AG04449 (cell line): Measurements from ENCODE around the gene SKIC2.
A peak's percentile ranks its signal among the peaks of the same experiment; 100 is the strongest.
"Not testable (repeated sequence)": the region's sequence is repeated elsewhere in the genome, so short reads cannot be mapped to it uniquely, and the experiment has no call there.

Source experiments
- CTCF ChIA-PET: fragments of 350-600 bp; formaldehyde crosslinking; extraction: SDS; loops from one replicate; lab custom pipeline; 2021; ENCODE audit warnings: antibody characterized with exemption; lab: Yijun Ruan, JAX
- POLR2A ChIA-PET: fragments of 400-600, 350-600 bp; formaldehyde crosslinking; extraction: SDS; loops from one replicate; lab custom pipeline; 2020; ENCODE audit warnings: antibody characterized with exemption, inconsistent platforms; lab: Yijun Ruan, JAX
- DNase-seq: peaks from one replicate; pipeline ENCODE4 v3.0.0-alpha.2; 2010; ENCODE audit warnings: low read depth, low spot score
- H3K4me3 ChIP-seq: 2 replicates; pipeline ENCODE4 v1.5.1; 2011; ENCODE audit warnings: low read depth, mild to moderate bottlenecking, control low read depth, low read length
- TF ChIP-seq, protein P1 (sequence below): IDR thresholded peaks from one replicate; pipeline ENCODE4 v1.5.1; 2011; ENCODE audit warnings: mild to moderate bottlenecking, moderate library complexity, low read length, control low read depth, inconsistent platforms; ENCODE audit not compliant: insufficient read depth; ENCODE audit errors: missing control alignments

SKIC2 gene

DNA sequence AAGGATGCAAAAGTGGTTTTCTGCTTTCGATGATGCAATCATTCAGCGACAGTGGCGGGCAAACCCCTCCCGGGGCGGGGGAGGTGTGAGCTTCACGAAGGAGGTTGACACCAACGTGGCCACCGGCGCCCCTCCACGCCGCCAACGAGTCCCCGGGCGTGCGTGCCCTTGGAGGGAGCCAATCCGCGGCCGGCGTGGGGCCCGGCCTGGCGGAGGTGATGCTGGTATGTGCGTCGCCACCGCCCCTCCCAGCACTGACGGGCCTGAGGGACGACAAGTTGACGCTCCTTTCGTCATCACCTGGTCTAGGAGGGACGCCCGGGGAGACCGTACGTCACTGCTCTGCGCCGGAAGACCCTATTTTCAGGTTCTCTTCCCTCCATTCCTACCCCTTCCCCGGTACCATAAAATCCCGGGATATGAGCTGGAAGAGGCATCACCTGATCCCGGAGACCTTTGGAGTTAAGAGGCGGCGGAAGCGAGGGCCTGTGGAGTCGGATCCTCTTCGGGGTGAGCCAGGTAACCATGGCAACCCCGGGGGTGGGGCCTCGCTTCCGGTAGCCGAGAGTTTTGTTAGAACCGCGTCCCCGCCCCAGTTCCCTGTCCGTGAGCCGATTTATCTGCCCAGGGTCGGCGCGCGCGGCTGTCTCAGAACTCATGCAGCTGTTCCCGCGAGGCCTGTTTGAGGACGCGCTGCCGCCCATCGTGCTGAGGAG, 13.2 kb downstream of the SKIC2 start, which contains the start of gene DXO:
DXO (minus strand) TSS at position 146 of the 716 bp plus-strand sequence. CDS start 463 bp downstream, outside the sequence.
- DNase-seq: peak; percentile 91
- POLR2A ChIA-PET: interaction anchor here (0.8 to 2.1 kb wide), 11 partner anchors 10 to 225 kb away, joined by 3 to 16 read pairs (median 4); partner anchors contain the start of genes ATF6B, EGFL8, EHMT2 and NELFE
- peak within 1 kb of the TSS; percentile 98 for H3K4me3 ChIP-seq
- CTCF ChIA-PET: interaction anchor here (0.7 to 1.8 kb wide), 4 partner anchors 9 to 77 kb away, joined by 3 to 9 read pairs (median 4); partner anchors contain the start of genes NELFE and SKIC2
- TF ChIP-seq, protein P1, sequence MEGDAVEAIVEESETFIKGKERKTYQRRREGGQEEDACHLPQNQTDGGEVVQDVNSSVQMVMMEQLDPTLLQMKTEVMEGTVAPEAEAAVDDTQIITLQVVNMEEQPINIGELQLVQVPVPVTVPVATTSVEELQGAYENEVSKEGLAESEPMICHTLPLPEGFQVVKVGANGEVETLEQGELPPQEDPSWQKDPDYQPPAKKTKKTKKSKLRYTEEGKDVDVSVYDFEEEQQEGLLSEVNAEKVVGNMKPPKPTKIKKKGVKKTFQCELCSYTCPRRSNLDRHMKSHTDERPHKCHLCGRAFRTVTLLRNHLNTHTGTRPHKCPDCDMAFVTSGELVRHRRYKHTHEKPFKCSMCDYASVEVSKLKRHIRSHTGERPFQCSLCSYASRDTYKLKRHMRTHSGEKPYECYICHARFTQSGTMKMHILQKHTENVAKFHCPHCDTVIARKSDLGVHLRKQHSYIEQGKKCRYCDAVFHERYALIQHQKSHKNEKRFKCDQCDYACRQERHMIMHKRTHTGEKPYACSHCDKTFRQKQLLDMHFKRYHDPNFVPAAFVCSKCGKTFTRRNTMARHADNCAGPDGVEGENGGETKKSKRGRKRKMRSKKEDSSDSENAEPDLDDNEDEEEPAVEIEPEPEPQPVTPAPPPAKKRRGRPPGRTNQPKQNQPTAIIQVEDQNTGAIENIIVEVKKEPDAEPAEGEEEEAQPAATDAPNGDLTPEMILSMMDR: no peak

DNA sequence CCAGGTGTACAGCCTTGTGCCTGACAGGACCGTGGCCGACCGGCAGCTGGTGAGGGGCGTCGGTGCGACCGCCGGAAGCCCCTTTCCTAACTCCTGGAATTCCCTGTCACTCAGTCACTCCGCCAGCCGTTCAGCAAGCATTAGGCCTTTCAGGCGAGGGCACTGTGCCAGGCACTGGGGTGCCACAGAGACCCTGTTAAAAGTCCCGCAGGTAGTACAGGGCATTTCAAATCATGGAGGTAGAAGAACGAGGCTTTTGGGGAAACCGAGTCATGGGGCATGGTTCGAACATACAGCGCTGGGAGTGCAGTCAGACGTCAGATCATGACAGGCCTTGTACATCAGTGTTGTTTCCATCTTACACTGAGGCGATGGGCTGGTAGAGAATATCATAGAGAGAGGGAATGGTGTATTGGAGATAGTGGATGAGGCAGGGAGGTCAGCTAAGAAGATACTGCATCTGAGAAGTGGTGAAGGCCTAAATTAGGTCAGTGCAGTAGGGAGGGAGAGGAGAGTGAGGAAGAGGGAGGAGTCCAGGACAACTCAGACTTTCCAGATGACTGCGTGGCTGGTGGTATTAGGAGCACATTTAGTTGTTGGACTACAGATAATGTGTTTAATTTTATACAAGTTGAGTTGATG, 13.9 kb downstream of the SKIC2 start:
- ChIA-PET CTCF (interaction anchor here (1.1 to 1.8 kb wide), 3 partner anchors 9 to 21 kb away, joined by 3 to 5 read pairs (median 4); partner anchors contain the start of gene SKIC2), POLR2A (interaction anchor here (0.9 to 2.1 kb wide), 6 partner anchors 11 to 224 kb away, joined by 3 to 16 read pairs (median 5); partner anchors contain the start of genes ATF6B, NELFE and SKIC2)
- TF ChIP-seq, protein P1: no peak
- DNase-seq: no peak
- peak overlapping the region; percentile 98 for H3K4me3 ChIP-seq

DNA sequence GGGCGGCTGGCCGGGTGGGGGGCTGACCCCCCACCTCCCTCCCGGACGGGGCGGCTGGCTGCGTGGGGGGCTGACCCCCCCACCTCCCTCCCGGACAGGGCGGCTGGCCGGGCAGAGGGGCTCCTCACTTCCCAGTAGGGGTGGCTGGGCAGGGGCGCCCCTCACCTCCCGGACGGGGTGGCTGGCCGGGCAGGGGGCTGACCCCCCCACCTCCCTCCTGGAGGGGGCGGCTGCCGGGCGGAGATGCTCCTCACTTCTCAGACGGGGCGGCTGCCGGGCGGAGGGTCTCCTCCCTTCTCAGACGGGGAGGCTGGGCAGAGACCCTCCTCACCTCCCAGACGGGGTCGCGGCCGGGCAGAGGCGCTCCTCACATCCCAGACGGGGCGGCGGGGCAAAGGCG, 17.1 kb downstream of the SKIC2 start:
- DNase-seq, POLR2A ChIA-PET, CTCF ChIA-PET, H3K4me3 ChIP-seq: not testable (repeated sequence)

DNA sequence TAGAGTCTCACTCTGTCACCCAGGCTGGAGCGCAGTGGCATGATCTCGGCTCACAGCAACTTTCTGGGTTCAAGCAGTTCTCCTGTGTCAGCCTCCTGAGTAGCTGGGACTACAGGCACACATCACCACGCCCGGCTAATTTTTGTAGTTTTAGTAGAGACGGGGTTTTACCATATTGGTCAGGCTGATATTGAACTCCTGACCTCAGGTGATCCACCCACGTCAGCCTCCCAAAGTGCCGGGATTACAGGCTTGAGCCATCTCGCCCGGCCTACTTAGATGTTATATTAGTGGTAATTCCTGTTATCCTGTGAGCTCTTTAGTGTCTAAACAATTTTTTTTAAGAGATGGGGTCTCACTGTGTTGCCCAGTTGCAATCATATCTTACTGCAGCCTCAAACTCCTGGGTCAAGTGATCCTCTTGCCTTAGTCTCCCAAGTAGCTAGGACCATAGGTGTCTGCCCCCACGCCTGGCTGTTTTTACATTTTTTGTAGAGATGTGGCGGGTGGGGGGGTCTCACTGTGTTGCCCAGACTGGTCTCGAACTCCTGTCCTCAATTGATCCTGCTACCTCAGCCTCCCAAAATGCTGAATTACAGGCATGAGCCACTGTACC, 18.9 kb downstream of the SKIC2 start:
- POLR2A ChIA-PET: no interaction called here
- no peak for DNase-seq
- no peak overlapping the region for H3K4me3 ChIP-seq
- CTCF ChIA-PET: no interaction called here
- TF ChIP-seq, protein P1: no peak

DNA sequence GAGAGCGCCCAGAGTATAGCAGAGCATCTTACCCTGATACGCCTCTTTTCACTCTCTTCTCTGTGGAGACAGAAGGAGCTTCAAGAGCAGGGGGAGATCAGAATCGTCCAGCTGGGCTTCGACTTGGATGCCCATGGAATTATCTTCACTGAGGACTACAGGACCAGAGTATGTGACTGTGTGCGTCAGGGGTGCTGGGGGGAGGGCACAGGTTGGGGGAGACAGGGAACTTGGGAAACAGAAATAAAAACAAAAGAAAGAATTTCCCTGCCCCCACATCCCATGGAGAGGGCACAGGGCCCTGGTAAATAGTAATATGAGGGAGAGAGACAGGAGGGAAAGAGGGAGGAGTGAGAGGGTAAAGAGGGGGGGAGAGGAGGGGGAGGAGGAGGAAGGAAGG, 19.9 kb downstream of the SKIC2 start:
- no peak overlapping the region for H3K4me3 ChIP-seq
- ChIA-PET POLR2A (no interaction called here), CTCF (interaction anchor here (1.5 kb wide), 1 partner anchor 19 kb away, joined by 4 read pairs; the partner anchor contains the start of gene SKIC2)
- TF ChIP-seq, protein P1: no peak
- no peak for DNase-seq

DNA sequence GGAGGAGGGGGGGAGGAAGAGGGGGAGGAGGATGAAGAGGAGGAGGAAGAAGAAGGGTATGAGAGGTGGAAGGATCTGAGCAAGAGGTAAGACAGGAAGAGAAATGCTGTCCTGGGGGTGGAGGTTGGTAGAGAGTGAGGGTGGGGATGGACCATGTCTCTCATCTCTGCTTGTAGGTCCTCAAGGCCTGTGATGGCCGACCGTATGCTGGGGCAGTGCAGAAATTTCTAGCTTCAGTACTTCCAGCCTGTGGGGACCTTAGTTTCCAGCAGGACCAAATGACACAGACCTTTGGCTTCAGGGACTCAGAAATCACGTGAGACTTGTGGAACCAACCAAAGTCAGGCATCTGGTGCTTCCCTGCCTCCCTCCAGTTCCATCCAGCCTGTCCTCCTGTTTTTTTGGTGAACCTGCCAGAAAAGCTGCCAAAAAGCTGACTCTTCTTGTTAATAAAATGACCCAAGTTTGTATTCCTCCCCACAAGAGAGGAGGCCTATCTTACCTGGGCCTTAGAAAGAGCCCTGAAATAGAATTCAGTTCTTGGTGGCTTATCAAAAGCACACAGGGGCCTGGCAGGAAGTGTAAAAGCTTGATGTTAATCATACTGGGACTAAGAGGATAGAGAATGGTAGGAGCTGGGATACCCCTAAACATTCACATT, 20.4 kb downstream of the SKIC2 start:
- ChIA-PET CTCF (interaction anchor here (1.5 kb wide), 1 partner anchor 20 kb away, joined by 4 read pairs; the partner anchor contains the start of gene SKIC2), POLR2A (interaction anchor here (1.2 kb wide), 1 partner anchor 34 kb away, joined by 4 read pairs; no protein-coding TSS in a partner anchor)
- TF ChIP-seq, protein P1: no peak
- H3K4me3 ChIP-seq: no peak overlapping the region
- DNase-seq: no peak

DNA sequence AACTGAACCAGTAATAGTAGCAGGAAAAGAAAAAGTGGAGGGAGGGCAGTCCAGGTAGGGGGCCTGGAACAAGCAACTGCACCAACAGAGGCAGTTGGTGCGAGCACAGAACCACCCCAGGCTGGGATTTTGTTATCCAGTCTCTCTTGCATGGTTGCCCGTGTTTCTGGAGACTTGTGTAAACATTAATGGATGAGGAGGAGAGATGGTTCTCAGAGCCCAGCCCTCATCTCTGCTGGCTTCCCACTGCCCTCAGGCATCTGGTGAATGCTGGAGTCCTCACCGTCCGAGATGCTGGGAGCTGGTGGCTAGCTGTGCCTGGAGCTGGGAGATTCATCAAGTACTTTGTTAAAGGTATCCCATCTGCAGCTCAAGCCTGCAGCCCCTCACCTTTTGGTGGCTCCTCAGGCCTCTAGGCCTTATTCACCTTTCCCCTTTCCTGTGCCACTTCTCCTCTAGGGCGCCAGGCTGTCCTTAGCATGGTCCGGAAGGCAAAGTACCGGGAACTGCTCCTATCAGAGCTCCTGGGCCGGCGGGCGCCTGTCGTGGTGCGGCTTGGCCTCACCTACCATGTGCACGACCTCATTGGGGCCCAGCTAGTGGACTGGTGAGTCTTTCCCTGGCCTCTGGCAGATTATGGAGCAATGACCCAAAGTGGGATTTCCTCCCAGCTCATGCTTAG, 21.4 kb downstream of the SKIC2 start:
- CTCF ChIA-PET, DNase-seq: not testable (repeated sequence)
- POLR2A ChIA-PET: interaction anchor here (1.2 kb wide), 1 partner anchor 33 kb away, joined by 4 read pairs; no protein-coding TSS in a partner anchor

DNA sequence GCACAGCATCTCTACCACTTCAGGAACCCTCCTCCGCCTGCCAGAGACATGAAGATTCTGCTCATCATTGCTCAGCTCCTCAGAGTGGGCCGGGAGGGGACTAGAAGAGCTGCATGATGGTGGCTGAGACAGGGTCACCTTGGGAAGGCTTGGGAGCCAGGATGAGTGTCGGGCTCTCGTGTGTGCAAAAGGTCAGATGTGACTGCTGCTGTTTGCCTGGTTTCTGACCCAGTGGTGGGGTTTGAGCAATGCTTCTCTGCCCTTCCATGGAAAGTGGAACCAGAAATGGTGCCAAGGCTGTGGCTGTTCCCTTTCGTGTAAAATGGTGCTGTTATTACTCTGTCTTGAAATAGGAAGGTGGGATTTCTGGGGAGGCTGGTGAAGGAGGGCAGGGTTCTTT, 22.0 kb downstream of the SKIC2 start:
- DNase-seq, CTCF ChIA-PET, H3K4me3 ChIP-seq, POLR2A ChIA-PET: not testable (repeated sequence)

More for the DNA sequence above, 21.4 kb downstream of the SKIC2 start:
- not testable (repeated sequence) for H3K4me3 ChIP-seq

DNA sequence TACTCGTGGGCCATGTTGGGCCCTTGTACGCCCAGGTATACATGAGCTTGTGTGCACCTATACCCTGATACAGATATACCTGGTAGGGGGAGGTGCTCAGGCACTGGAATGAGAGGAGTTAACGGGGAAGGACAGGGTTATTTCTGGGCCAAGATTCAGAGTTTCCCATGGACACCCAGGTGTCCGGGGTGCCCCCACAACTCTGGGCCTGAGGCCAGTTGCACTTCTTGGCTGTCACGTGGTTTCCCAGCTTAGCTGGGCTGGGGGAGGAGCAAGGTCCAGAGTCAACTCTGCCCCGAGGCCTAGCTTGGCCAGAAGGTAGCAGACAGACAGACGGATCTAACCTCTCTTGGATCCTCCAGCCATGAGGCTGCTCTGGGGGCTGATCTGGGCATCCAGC, 22.8 kb downstream of the SKIC2 start, which contains the start of gene C4A:
C4A (plus strand) TSS at position 314 of the 400 bp plus-strand sequence; CDS start at position 365, 51 bp downstream.
- H3K4me3 ChIP-seq, DNase-seq, CTCF ChIA-PET, POLR2A ChIA-PET: not testable (repeated sequence)
